SJSA1 (cell line): ENCODE data around the gene MAN2B2. TPM values are rescaled to one million over a fixed set of nuclear protein-coding genes. Genes with fewer than 3 reads are reported as not detected.
"Not testable (repeated sequence)": the region's sequence is repeated elsewhere in the genome, so short reads cannot be mapped to it uniquely, and the experiment has no call there.

Experiments
- DNase-seq, 2 experiments: peaks; one replicate each; pipeline ENCODE4 v3.0.0-alpha.2; 2015 to 2020; ENCODE audit warnings: low spot score in 2 of 2, low read depth in 1 of 2
- H3K27ac ChIP-seq: fragments of 250-450 bp; sonication (Bioruptor Pico); 2 replicates; pipeline ENCODE4 v1.5.1; 2020; ENCODE audit warnings: mild to moderate bottlenecking, moderate library complexity
- H3K27me3 ChIP-seq: fragments of 250-450 bp; sonication (Bioruptor Pico); replicated peaks from 2 replicates; pipeline ENCODE4 v1.5.1; 2020; ENCODE audit warnings: mild to moderate bottlenecking, moderate library complexity
- H3K36me3 ChIP-seq: fragments of 250-450 bp; sonication (Bioruptor Pico); 2 replicates; pipeline ENCODE4 v1.5.1; 2020; ENCODE audit warnings: mild to moderate bottlenecking
- H3K4me1 ChIP-seq: fragments of 250-450 bp; sonication (Bioruptor Pico); replicated peaks from 2 replicates; pipeline ENCODE4 v1.6.1; 2021; ENCODE audit warnings: mild to moderate bottlenecking
- H3K4me3 ChIP-seq: fragments of 250-450 bp; sonication (Bioruptor Pico); 2 replicates; pipeline ENCODE4 v1.5.1; 2020; ENCODE audit warnings: mild to moderate bottlenecking
- H3K9me3 ChIP-seq: fragments of 250-450 bp; sonication (Bioruptor Pico); replicated peaks from 2 replicates; pipeline ENCODE4 v1.5.1; 2020; ENCODE audit warnings: mild to moderate bottlenecking
- total RNA-seq: library from RNA; depleted of rRNA; stranded (reverse); fragments of >200 nt; shearing (Covaris generic); gene quantifications from 2 replicates; pipeline ENCODE4 v1.2.3, GENCODE V29; 2014

Gene MAN2B2
- total RNA-seq, 1 experiment from 2014 or later = 12.1 TPM

GRCh38 chr4:6625256-6625655 lies 50.3 kb downstream of the MAN2B2 start:
- no peak overlapping the region for H3K4me3 ChIP-seq
- no peak overlapping the region for H3K27ac ChIP-seq

GRCh38 chr4:6626066-6626465 lies 51.1 kb downstream of the MAN2B2 start:
- no peak overlapping the region for H3K27ac ChIP-seq
- H3K36me3 ChIP-seq = no peaks in the 10 kb centered on the region
- H3K4me1 ChIP-seq = no peaks in the 10 kb centered on the region
- no peaks in the 10 kb centered on the region for H3K9me3 ChIP-seq
- no peak for DNase-seq
- no peaks in the 10 kb centered on the region for H3K27me3 ChIP-seq
- H3K4me3 ChIP-seq = no peak overlapping the region

More at GRCh38 chr4:6625256-6625655, 50.3 kb downstream of the MAN2B2 start:
- no peak for DNase-seq
- H3K36me3 ChIP-seq = no peaks in the 10 kb centered on the region
- no peaks in the 10 kb centered on the region for H3K27me3 ChIP-seq
- H3K4me1 ChIP-seq = no peaks in the 10 kb centered on the region
- H3K9me3 ChIP-seq = no peaks in the 10 kb centered on the region

GRCh38 chr4:6627832-6628231 lies 52.8 kb downstream of the MAN2B2 start:
- Histone ChIP-seq H3K27ac (no peak overlapping the region), H3K4me3 (no peak overlapping the region), H3K36me3 (no peaks in the 10 kb centered on the region), H3K9me3 (no peaks in the 10 kb centered on the region), H3K27me3 (no peaks in the 10 kb centered on the region), H3K4me1 (no peaks in the 10 kb centered on the region)
- DNase-seq = no peak

- not testable (repeated sequence) for H3K9me3 ChIP-seq, H3K4me1 ChIP-seq, H3K27me3 ChIP-seq, H3K36me3 ChIP-seq, DNase-seq, H3K4me3 ChIP-seq, H3K27ac ChIP-seq
Measured at GRCh38 chr4:6628484-6628883, 53.5 kb downstream of the MAN2B2 start.

- no peak for DNase-seq
- H3K9me3 ChIP-seq = no peaks in the 10 kb centered on the region
- no peak overlapping the region for H3K4me3 ChIP-seq
- H3K27ac ChIP-seq = no peak overlapping the region
- no peaks in the 10 kb centered on the region for H3K4me1 ChIP-seq
- H3K27me3 ChIP-seq = no peaks in the 10 kb centered on the region
- H3K36me3 ChIP-seq = no peaks in the 10 kb centered on the region
Measured at GRCh38 chr4:6632125-6632524, 57.1 kb downstream of the MAN2B2 start.

- Histone ChIP-seq H3K4me1 (no peaks in the 10 kb centered on the region), H3K4me3 (no peak overlapping the region), H3K9me3 (no peaks in the 10 kb centered on the region), H3K36me3 (no peaks in the 10 kb centered on the region), H3K27ac (no peak overlapping the region), H3K27me3 (no peaks in the 10 kb centered on the region)
- DNase-seq = no peak
Measured at GRCh38 chr4:6633091-6633906, 58.3 kb downstream of the MAN2B2 start.

GRCh38 chr4:6634746-6635145 lies 59.8 kb downstream of the MAN2B2 start:
- Histone ChIP-seq H3K4me3 (no peak overlapping the region), H3K36me3 (no peaks in the 10 kb centered on the region), H3K27ac (no peak overlapping the region), H3K9me3 (no peaks in the 10 kb centered on the region), H3K4me1 (no peaks in the 10 kb centered on the region), H3K27me3 (no peaks in the 10 kb centered on the region)
- no peak for DNase-seq

GRCh38 chr4:6639137-6639680 lies 64.2 kb downstream of the MAN2B2 start:
- no peak overlapping the region for H3K27ac ChIP-seq
- no peaks in the 10 kb centered on the region for H3K9me3 ChIP-seq
- H3K4me3 ChIP-seq = no peak overlapping the region
- H3K27me3 ChIP-seq = no peaks in the 10 kb centered on the region
- peaks cover 26% of the 10 kb centered on the region for H3K36me3 ChIP-seq
- DNase-seq = no peak
- H3K4me1 ChIP-seq = peaks cover 10% of the 10 kb centered on the region

- peaks cover 10% of the 10 kb centered on the region for H3K4me1 ChIP-seq
Measured at GRCh38 chr4:6640292-6641163, 65.5 kb downstream of the MAN2B2 start, which contains the start of gene MRFAP1. MRFAP1 (plus strand) TSS chr4:6640685; CDS start chr4:6640863, 178 bp downstream.

GRCh38 chr4:6641164-6641970 lies 66.4 kb downstream of the MAN2B2 start:
- Histone ChIP-seq H3K9me3 (no peaks in the 10 kb centered on the region), H3K36me3 (peaks cover 26% of the 10 kb centered on the region), H3K4me3 (peak overlapping the region; percentile 71), H3K4me1 (peaks cover 10% of the 10 kb centered on the region), H3K27ac (peak overlapping the region; percentile 71), H3K27me3 (no peaks in the 10 kb centered on the region)
- DNase-seq = peak in 1 of 2 experiments; percentile 27

More at GRCh38 chr4:6640292-6641163, 65.5 kb downstream of the MAN2B2 start, which contains the start of gene MRFAP1:
- DNase-seq = peak; percentile 80 to 87
- peaks cover 26% of the 10 kb centered on the region for H3K36me3 ChIP-seq
- peak within 1 kb of the TSS; percentile 71 for H3K27ac ChIP-seq
- H3K4me3 ChIP-seq = peak within 1 kb of the TSS; percentile 71
- no peaks in the 10 kb centered on the region for H3K27me3 ChIP-seq
- no peaks in the 10 kb centered on the region for H3K9me3 ChIP-seq

- Histone ChIP-seq H3K27ac (0 out of 2 replicates have a peak overlapping the region, but pooled peaks have one; percentile 71), H3K4me1 (peaks cover 10% of the 10 kb centered on the region), H3K9me3 (no peaks in the 10 kb centered on the region), H3K36me3 (peaks cover 26% of the 10 kb centered on the region), H3K4me3 (peak overlapping the region; percentile 71), H3K27me3 (no peaks in the 10 kb centered on the region)
- no peak for DNase-seq
Measured at GRCh38 chr4:6641971-6642320, 67.0 kb downstream of the MAN2B2 start.

GRCh38 chr4:6643141-6643847 lies 68.3 kb downstream of the MAN2B2 start:
- Histone ChIP-seq H3K4me1 (peaks cover 10% of the 10 kb centered on the region), H3K27me3 (no peaks in the 10 kb centered on the region), H3K4me3 (no peak overlapping the region), H3K36me3 (peaks cover 26% of the 10 kb centered on the region), H3K9me3 (no peaks in the 10 kb centered on the region), H3K27ac (no peak overlapping the region)
- DNase-seq = no peak
